Liver (tissue), 9 donors: ENCODE measurements around the gene BRD9. TPM values are rescaled to one million over a fixed set of nuclear protein-coding genes. Genes with fewer than 3 reads are reported as not detected.

ENCODE experiments used
- DNase-seq: peaks from one replicate; pipeline ENCODE4 v3.0.0-alpha.2; 2017; ENCODE audit warnings: low spot score
- H3K27ac ChIP-seq, 2 donors: one replicate each; pipeline ENCODE4 v1.7.0; 2013; ENCODE audit warnings: inconsistent platforms in 2 of 2, low read length in 2 of 2, control low read depth in 1 of 2, low read depth in 1 of 2, mild to moderate bottlenecking in 1 of 2
- H3K27me3 ChIP-seq, 4 donors: one replicate each; pipeline versions ENCODE4 v1.6.1 to v1.7.0; 2013; ENCODE audit warnings: low read length in 3 of 4, inconsistent platforms in 1 of 4, mild to moderate bottlenecking in 1 of 4, moderate library complexity in 1 of 4; ENCODE audit not compliant: control insufficient read depth in 4 of 4, insufficient read depth in 4 of 4
- H3K36me3 ChIP-seq, 4 donors: one replicate each; pipeline versions ENCODE4 v1.6.1 to v1.7.0; 2013; ENCODE audit warnings: low read length in 3 of 4, mild to moderate bottlenecking in 3 of 4, low read depth in 1 of 4, moderate library complexity in 1 of 4; ENCODE audit not compliant: control insufficient read depth in 4 of 4, insufficient read depth in 3 of 4
- H3K4me1 ChIP-seq, 4 donors: one replicate each; pipeline versions ENCODE4 v1.6.1 to v1.7.0; 2013; ENCODE audit warnings: low read length in 3 of 4, mild to moderate bottlenecking in 3 of 4, moderate library complexity in 1 of 4; ENCODE audit not compliant: control insufficient read depth in 4 of 4, insufficient read depth in 4 of 4
- H3K4me3 ChIP-seq, 3 donors: one replicate each; pipeline versions ENCODE4 v1.6.1 to v1.7.0; 2013; ENCODE audit warnings: low read length in 3 of 3, control low read depth in 1 of 3, low read depth in 1 of 3, mild to moderate bottlenecking in 1 of 3
- H3K9ac ChIP-seq, 2 donors: one replicate each; pipeline ENCODE4 v1.7.0; 2013; ENCODE audit warnings: low read length in 2 of 2, mild to moderate bottlenecking in 2 of 2, moderate library complexity in 2 of 2, control low read depth in 1 of 2, low read depth in 1 of 2
- H3K9me3 ChIP-seq, 4 donors: one replicate each; pipeline versions ENCODE4 v1.6.1 to v1.7.0; 2013; ENCODE audit warnings: low read length in 3 of 4; ENCODE audit not compliant: control insufficient read depth in 4 of 4
- ATF3 ChIP-seq: IDR thresholded peaks from 2 replicates; pipeline ENCODE4 v1.6.1; 2016; ENCODE audit warnings: antibody characterized with exemption
- CTCF ChIP-seq: fragments of 150-350 bp; IDR thresholded peaks from 2 replicates; pipeline ENCODE4 v1.5.1; 2017; ENCODE audit warnings: improper control_type of control experiment, low read depth, low read length; ENCODE audit not compliant: missing input control
- EGR1 ChIP-seq, 2 donors: IDR thresholded peaks; 2 replicates each; pipeline ENCODE4 v1.6.1; 2016 to 2018; ENCODE audit warnings: antibody characterized with exemption in 2 of 2, low read depth in 2 of 2
- FOXA1 ChIP-seq: IDR thresholded peaks from 2 replicates; pipeline ENCODE4 v1.6.1; 2016; ENCODE audit warnings: antibody characterized with exemption
- FOXA2 ChIP-seq: IDR thresholded peaks from 2 replicates; pipeline ENCODE4 v1.6.1; 2016; ENCODE audit warnings: antibody characterized with exemption
- GABPA ChIP-seq, 2 donors: IDR thresholded peaks in 1 of 2; conservative IDR thresholded peaks in 1 of 2; 2 replicates each; pipeline ENCODE4 v1.6.1; 2016; ENCODE audit warnings: antibody characterized with exemption in 2 of 2, mild to moderate bottlenecking in 1 of 2, moderate library complexity in 1 of 2
- HNF4G ChIP-seq: IDR thresholded peaks from 2 replicates; pipeline ENCODE4 v1.6.1; 2016; ENCODE audit warnings: antibody characterized with exemption
- JUND ChIP-seq, 2 donors: IDR thresholded peaks; 2 replicates each; pipeline ENCODE4 v1.6.1; 2016; ENCODE audit warnings: antibody characterized with exemption in 2 of 2
- MAX ChIP-seq: IDR thresholded peaks from 2 replicates; pipeline ENCODE4 v1.6.1; 2016; ENCODE audit warnings: antibody characterized with exemption
- NR2F2 ChIP-seq: IDR thresholded peaks from 2 replicates; pipeline ENCODE4 v1.6.1; 2016; ENCODE audit warnings: antibody characterized with exemption
- RAD21 ChIP-seq, 2 donors: IDR thresholded peaks; 2 replicates each; pipeline ENCODE4 v1.6.1; 2016; ENCODE audit warnings: antibody characterized with exemption in 2 of 2, mild to moderate bottlenecking in 2 of 2
- REST ChIP-seq: IDR thresholded peaks from 2 replicates; pipeline ENCODE4 v1.6.1; 2016; ENCODE audit warnings: antibody characterized with exemption, mild to moderate bottlenecking
- RXRA ChIP-seq, 2 donors: IDR thresholded peaks; 2 replicates each; pipeline ENCODE4 v1.6.1; 2017 to 2018; ENCODE audit warnings: antibody characterized with exemption in 2 of 2, mild to moderate bottlenecking in 1 of 2
- SP1 ChIP-seq: IDR thresholded peaks from 2 replicates; pipeline ENCODE4 v1.6.1; 2018; ENCODE audit warnings: antibody characterized with exemption, mild to moderate bottlenecking
- TAF1 ChIP-seq: conservative IDR thresholded peaks from 2 replicates; pipeline ENCODE4 v1.6.1; 2016; ENCODE audit warnings: antibody characterized with exemption, mild to moderate bottlenecking
- YY1 ChIP-seq: IDR thresholded peaks from 2 replicates; pipeline ENCODE4 v1.6.1; 2016; ENCODE audit warnings: antibody characterized with exemption, mild to moderate bottlenecking
- ZBTB33 ChIP-seq: IDR thresholded peaks from 2 replicates; pipeline ENCODE4 v1.6.1; 2016; ENCODE audit warnings: antibody characterized with exemption
- WGBS: extraction: QIAGEN DNeasy Blood & Tissue Kit; methylation state at CpG from one replicate; pipeline ENCODE4 v1.1.7; 2013; 5-methylcytosine and 5-hydroxymethylcytosine counted together
- polyA plus RNA-seq, 2 donors: library from polyadenylated mRNA; stranded (reverse) in 1 of 2; unstranded in 1 of 2; fragments of 200-250 nt in 1 of 2; fragments of >200 nt in 1 of 2; fragmentation: Nextera tagmentation in 1 of 2; extraction: Ambion mirVana in 1 of 2; gene quantifications; one replicate each; pipeline versions ENCODE4 v1.2.1 to v1.2.3, GENCODE V29; 2013 to 2015
- total RNA-seq, 2 donors: library from RNA; depleted of rRNA; stranded (reverse); fragments of >200 nt; gene quantifications; one replicate each; pipeline ENCODE4 v1.2.3, GENCODE V29; 2014
- donor health status: healthy.
- donor health status: healthy.
- donor health status: healthy.
- donor health status: healthy.
- donor health status: healthy.

The BRD9 gene
- total and polyA plus RNA-seq, 4 donors: 7.0 to 17.7 (median 9.5) TPM

- H3K9ac ChIP-seq: no peak overlapping the region
- H3K27me3 ChIP-seq: no peaks in the 10 kb centered on the region
- no peak for DNase-seq
- WGBS: 87% methylated on average over 16 of the region's 16 CpGs
- peaks cover 1 to 17% (median 8%) of the 10 kb centered on the region in 4 donors for H3K36me3 ChIP-seq
- TF ChIP-seq REST: no peak
- no peak for TF ChIP-seq HNF4G
- no peak for TF ChIP-seq MAX
- TF ChIP-seq GABPA (IDR thresholded peaks at IDR 0.05 in 1 of 2, conservative IDR thresholded peaks at IDR 0.05 in 1 of 2): no peak
- no peak for TF ChIP-seq NR2F2
- TF ChIP-seq ZBTB33: no peak
- no peak for TF ChIP-seq FOXA2
- no peak for TF ChIP-seq SP1
- no peak for TF ChIP-seq CTCF
- no peak for TF ChIP-seq RXRA (IDR thresholded peaks at IDR 0.05)
- no peak for TF ChIP-seq ATF3
- TF ChIP-seq JUND (IDR thresholded peaks at IDR 0.05): no peak
- TF ChIP-seq YY1: no peak
- TF ChIP-seq RAD21 (IDR thresholded peaks at IDR 0.05): no peak
- no peak for TF ChIP-seq FOXA1
- TF ChIP-seq EGR1 (IDR thresholded peaks at IDR 0.05; ENCODE audit: low read depth in 2 of 2): no peak
- no peak for TF ChIP-seq TAF1
- peaks cover 0 to under 1% (median 0%) of the 10 kb centered on the region in 4 donors for H3K4me1 ChIP-seq
- no peak overlapping the region for H3K27ac ChIP-seq
- H3K9me3 ChIP-seq: no peaks in the 10 kb centered on the region
- no peak overlapping the region for H3K4me3 ChIP-seq
Measured at GRCh38 chr5:859391-859790, 33.2 kb downstream of the BRD9 start.

- H3K27me3 ChIP-seq: no peaks in the 10 kb centered on the region
- peaks cover 1 to 11% (median 7%) of the 10 kb centered on the region in 4 donors for H3K36me3 ChIP-seq
- TF ChIP-seq TAF1 (no peak), FOXA1 (no peak)
- H3K27ac ChIP-seq: no peak overlapping the region
- no peak overlapping the region for H3K4me3 ChIP-seq
- no peak for DNase-seq
- 94% methylated on average over 11 of the region's 11 CpGs for WGBS
- H3K9me3 ChIP-seq: no peaks in the 10 kb centered on the region
- no peak overlapping the region for H3K9ac ChIP-seq
- H3K4me1 ChIP-seq: no peaks in the 10 kb centered on the region
Measured at GRCh38 chr5:858726-859125, 33.9 kb downstream of the BRD9 start.
